Upper lobe of right lung (tissue), 1 donor: Measurements from ENCODE around the gene GLO1. TPM values are rescaled to one million over a fixed set of nuclear protein-coding genes. Genes with fewer than 3 reads are reported as not detected.

Experiments used
- ATAC-seq: fragments of 200-7000 bp; cut with Tn5 transposase; one replicate; pipeline ENCODE4 v1.9.1; 2020; ENCODE audit warnings: mild to moderate bottlenecking, moderate library complexity
- DNase-seq: peaks from one replicate; pipeline ENCODE4 v3.0.0-alpha.2; 2020
- H3K27ac ChIP-seq: fragments of 200-600 bp; one replicate; pipeline ENCODE4 v1.8.0; 2022
- H3K27me3 ChIP-seq: fragments of 200-600 bp; one replicate; pipeline ENCODE4 v1.8.0; 2022; ENCODE audit warnings: mild to moderate bottlenecking
- H3K36me3 ChIP-seq: fragments of 200-600 bp; one replicate; pipeline ENCODE4 v1.8.0; 2022
- H3K4me1 ChIP-seq: fragments of 200-600 bp; one replicate; pipeline ENCODE4 v1.8.0; 2022
- H3K4me3 ChIP-seq: fragments of 200-600 bp; one replicate; pipeline ENCODE4 v1.8.0; 2022; ENCODE audit warnings: mild to moderate bottlenecking
- H3K9me3 ChIP-seq: fragments of 200-600 bp; one replicate; pipeline ENCODE4 v1.8.0; 2022
- CTCF ChIP-seq: fragments of 200-600 bp; IDR thresholded peaks from one replicate; pipeline ENCODE4 v1.8.0; 2022; ENCODE audit warnings: antibody characterized with exemption
- intact Hi-C: fragments of 100-400 bp; cut with DNase I; formaldehyde crosslinking; loops from one replicate; pipeline ENCODE4 v1.11.0; 2022
- total RNA-seq: library from RNA; stranded (reverse); fragmentation: NEBNext Ultra II Directional; extraction: Animal tissue kit (Norgen Biotek cat#: 25700); gene quantifications from one replicate; pipeline ENCODE4 v1.2.1, GENCODE V29; 2021
- donor health status: DM: no; HTN: yes; CAD: no; lungs with severe emphysema.

Gene GLO1
- total RNA-seq, 1 donor from 2014 or later, result 91.4 TPM

DNA sequence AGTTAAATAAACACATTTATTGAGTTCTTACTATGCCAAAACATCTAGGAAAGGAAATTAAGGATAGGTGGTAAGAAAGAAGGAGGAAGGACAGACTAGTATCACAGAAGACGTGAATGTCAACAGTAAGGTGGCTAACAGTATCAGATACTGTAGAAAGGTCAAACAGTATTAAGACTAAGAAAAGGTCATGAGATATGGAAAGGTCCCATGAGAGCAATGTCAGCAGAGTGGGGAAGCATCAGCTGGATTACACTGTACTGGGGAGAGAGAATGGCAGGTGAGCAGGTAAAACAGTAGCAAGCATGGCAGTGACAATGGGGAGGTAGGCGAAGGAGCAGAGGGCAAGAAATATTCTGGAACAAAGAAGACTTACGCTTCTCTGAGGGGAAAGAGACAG lies 18.0 kb downstream of the GLO1 start:
- no peak for DNase-seq
- no peak overlapping the region for H3K27ac ChIP-seq
- no peaks in the 10 kb centered on the region for H3K9me3 ChIP-seq
- peaks cover 43% of the 10 kb centered on the region for H3K36me3 ChIP-seq
- H3K4me3 ChIP-seq, result no peak overlapping the region
- intact Hi-C loops, result no loop called here
- TF ChIP-seq CTCF, result no peak
- no peaks in the 10 kb centered on the region for H3K27me3 ChIP-seq
- no peak for ATAC-seq
- H3K4me1 ChIP-seq, result peaks cover 5% of the 10 kb centered on the region

- DNase-seq, result no peak
- Histone ChIP-seq H3K36me3 (peaks cover 46% of the 10 kb centered on the region), H3K27me3 (no peaks in the 10 kb centered on the region), H3K4me3 (no peak overlapping the region), H3K4me1 (peaks cover 5% of the 10 kb centered on the region), H3K27ac (no peak overlapping the region), H3K9me3 (no peaks in the 10 kb centered on the region)
- intact Hi-C loops, result no loop called here
- TF ChIP-seq CTCF, result no peak
- ATAC-seq, result no peak
Observed at GRCh38 chr6:38684237-38684636, 18.7 kb downstream of the GLO1 start.

DNA sequence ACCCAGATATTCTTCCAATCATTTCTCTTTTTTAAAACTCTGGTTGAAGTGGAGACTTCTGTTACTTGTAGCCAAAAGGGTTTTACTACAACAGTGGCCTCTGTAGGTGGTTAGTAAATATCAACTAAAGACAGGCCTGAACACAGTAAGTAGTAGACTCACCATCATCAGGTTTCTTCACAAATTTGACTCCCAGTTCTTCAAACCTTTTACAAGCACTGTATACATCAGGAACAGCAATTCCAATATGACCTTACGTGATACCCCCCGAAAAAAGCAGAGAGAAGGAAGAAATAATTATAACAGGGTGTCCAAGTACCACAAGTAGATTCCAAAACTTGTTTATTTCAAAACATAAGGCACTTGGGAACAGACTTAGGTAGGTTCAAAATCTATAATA lies 21.1 kb downstream of the GLO1 start:
- TF ChIP-seq CTCF, result no peak
- Histone ChIP-seq H3K4me1 (peaks cover 7% of the 10 kb centered on the region), H3K4me3 (no peak overlapping the region), H3K27ac (no peak overlapping the region), H3K9me3 (no peaks in the 10 kb centered on the region), H3K36me3 (peaks cover 50% of the 10 kb centered on the region), H3K27me3 (no peaks in the 10 kb centered on the region)
- intact Hi-C loops, result no loop called here
- DNase-seq (no peak), ATAC-seq (no peak)

- ATAC-seq (no peak), DNase-seq (no peak)
- Histone ChIP-seq H3K4me3 (no peak overlapping the region), H3K4me1 (peaks cover 6% of the 10 kb centered on the region), H3K27ac (no peak overlapping the region), H3K27me3 (no peaks in the 10 kb centered on the region), H3K9me3 (no peaks in the 10 kb centered on the region), H3K36me3 (peaks cover 60% of the 10 kb centered on the region)
- no peak for TF ChIP-seq CTCF
- intact Hi-C loops, result no loop called here
Observed at GRCh38 chr6:38679668-38680067, 23.3 kb downstream of the GLO1 start.

DNA sequence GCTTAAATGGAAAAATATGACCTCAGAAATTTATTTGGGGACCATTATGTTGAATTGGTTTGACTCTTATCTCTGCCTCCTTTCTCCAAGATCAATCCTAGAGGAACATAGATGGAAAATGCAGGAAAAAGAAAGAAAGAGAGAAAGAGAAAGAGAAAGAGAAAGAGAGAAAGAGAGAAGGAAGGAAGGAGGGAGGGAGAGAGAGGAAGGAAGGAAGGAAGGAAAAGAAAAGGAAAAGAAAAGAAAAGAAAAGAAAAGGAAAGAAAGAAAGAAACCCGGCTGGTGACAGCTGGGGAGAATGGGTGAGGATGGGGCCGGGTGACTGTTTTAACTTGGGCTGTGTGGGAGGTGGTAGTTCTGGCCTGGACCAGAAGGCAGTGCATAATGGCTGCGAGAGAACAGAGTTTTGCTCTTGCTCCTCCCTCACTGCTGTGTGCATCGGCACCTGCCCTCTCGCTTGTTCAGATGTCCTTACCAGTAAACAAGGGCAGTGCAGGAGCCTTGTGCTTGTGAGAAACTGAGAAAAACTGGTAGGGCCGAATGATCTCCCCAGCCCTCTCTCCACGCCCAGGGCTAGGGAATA lies 24.7 kb downstream of the GLO1 start:
- no peak overlapping the region for H3K27ac ChIP-seq

More for the DNA sequence above, 24.7 kb downstream of the GLO1 start:
- Histone ChIP-seq H3K27me3 (no peaks in the 10 kb centered on the region), H3K4me1 (peaks cover 11% of the 10 kb centered on the region), H3K36me3 (peaks cover 50% of the 10 kb centered on the region), H3K9me3 (no peaks in the 10 kb centered on the region), H3K4me3 (no peak overlapping the region)
- no peak for DNase-seq
- intact Hi-C loops, result no loop called here
- ATAC-seq, result no peak
- TF ChIP-seq CTCF, result no peak
